RWPE1 (cell line): ENCODE measurements around the gene IPO11.
"Not testable (repeated sequence)": the region's sequence is repeated elsewhere in the genome, so short reads cannot be mapped to it uniquely, and the experiment has no call there.

Source experiments
- CTCF ChIA-PET: fragments of 350-600 bp; sonication (Branson Sonifier 250); formaldehyde crosslinking; extraction: SDS; loops from one replicate; lab custom pipeline; 2021; lab: Yijun Ruan, JAX
- POLR2A ChIA-PET: fragments of 400-600 bp; formaldehyde crosslinking; extraction: SDS; loops from one replicate; lab custom pipeline; 2020; ENCODE audit warnings: antibody characterized with exemption; ENCODE audit not compliant: low non-redundant PET; lab: Yijun Ruan, JAX
- DNase-seq: peaks from one replicate; pipeline ENCODE4 v3.0.0; 2012; ENCODE audit warnings: low spot score
- H3K27ac ChIP-seq: fragments of 450-650 bp; 2 replicates; pipeline ENCODE4 v1.5.1; 2017
- CTCF ChIP-seq: fragments of 450-650 bp; conservative IDR thresholded peaks from 2 replicates; pipeline ENCODE4 v1.5.1; 2017; ENCODE audit warnings: low read depth, mild to moderate bottlenecking

The IPO11 gene

GRCh38 chr5:62616615-62617277, 204.2 kb downstream of the IPO11 start:
- ChIA-PET POLR2A (no interaction called here), CTCF (no interaction called here)
- no peak for DNase-seq
- TF ChIP-seq CTCF = no peak
- no peak overlapping the region for H3K27ac ChIP-seq

GRCh38 chr5:62617943-62618342, 205.4 kb downstream of the IPO11 start:
- DNase-seq = no peak
- H3K27ac ChIP-seq = no peak overlapping the region
- no peak for TF ChIP-seq CTCF
- ChIA-PET POLR2A (no interaction called here), CTCF (no interaction called here)

GRCh38 chr5:62620761-62621160, 208.2 kb downstream of the IPO11 start:
- no peak overlapping the region for H3K27ac ChIP-seq
- no peak for TF ChIP-seq CTCF
- ChIA-PET CTCF (no interaction called here), POLR2A (no interaction called here)
- no peak for DNase-seq

GRCh38 chr5:62621280-62621679, 208.7 kb downstream of the IPO11 start:
- no peak for DNase-seq
- H3K27ac ChIP-seq = no peak overlapping the region
- CTCF ChIA-PET = no interaction called here
- TF ChIP-seq CTCF = no peak
- POLR2A ChIA-PET = no interaction called here

- no peak for TF ChIP-seq CTCF
- POLR2A ChIA-PET = no interaction called here
- H3K27ac ChIP-seq = no peak overlapping the region
- CTCF ChIA-PET = no interaction called here
- DNase-seq = no peak
Observed at GRCh38 chr5:62623271-62623670, 210.7 kb downstream of the IPO11 start.

- POLR2A ChIA-PET, CTCF ChIA-PET: not testable (repeated sequence)
Observed at GRCh38 chr5:62624436-62624835, 211.9 kb downstream of the IPO11 start.

GRCh38 chr5:62626534-62626933, 214.0 kb downstream of the IPO11 start:
- TF ChIP-seq CTCF = no peak
- no peak for DNase-seq
- ChIA-PET CTCF (no interaction called here), POLR2A (no interaction called here)
- H3K27ac ChIP-seq = no peak overlapping the region

More at GRCh38 chr5:62624436-62624835, 211.9 kb downstream of the IPO11 start:
- not testable (repeated sequence) for H3K27ac ChIP-seq, DNase-seq
